H1 (cell line): ENCODE data around the gene FRMD4A. TPM values are rescaled to one million over a fixed set of nuclear protein-coding genes. Genes with fewer than 3 reads are reported as not detected.

Experiments
- BACH1 ChIP-seq: IDR thresholded peaks from 2 replicates; pipeline ENCODE4 v1.6.1; 2012; ENCODE audit warnings: low read length, improper control_type of control experiment
- CBX5 ChIP-seq: fragments of 300-800, 300-1000 bp; sonication (generic); IDR thresholded peaks from 2 replicates; pipeline ENCODE4 v1.7.1; 2016; ENCODE audit warnings: antibody characterized with exemption, low read length, low read depth
- CBX8 ChIP-seq: fragments of 300-800, 300-1000 bp; sonication (generic); IDR thresholded peaks from 2 replicates; pipeline ENCODE4 v1.7.1; 2016; ENCODE audit warnings: low read depth, low read length, borderline replicate concordance
- CEBPB ChIP-seq: IDR thresholded peaks from 2 replicates; pipeline ENCODE4 v1.6.1; 2012; ENCODE audit warnings: low read depth, low read length
- CHD7 ChIP-seq: fragments of 300-600 bp; sonication (generic); IDR thresholded peaks from 2 replicates; pipeline ENCODE4 v1.7.1; 2012; ENCODE audit warnings: low read length, moderate library complexity, mild to moderate bottlenecking, inconsistent platforms; ENCODE audit not compliant: insufficient replicate concordance
- EP300 ChIP-seq, 2 experiments: IDR thresholded peaks; 1 replicate in 1 of 2; 2 replicates in 1 of 2; pipeline ENCODE4 v1.6.1; 2011 to 2012; ENCODE audit warnings: low read depth in 2 of 2, low read length in 2 of 2, mild to moderate bottlenecking in 2 of 2, borderline replicate concordance in 1 of 2, inconsistent platforms in 1 of 2, moderate library complexity in 1 of 2
- EZH2 ChIP-seq: fragments of 200-600 bp; sonication (generic); IDR thresholded peaks from 2 replicates; pipeline ENCODE4 v1.7.1; 2012; ENCODE audit warnings: low read depth, mild to moderate bottlenecking, moderate library complexity, low read length, inconsistent platforms; ENCODE audit not compliant: severe bottlenecking
- KDM1A ChIP-seq: fragments of 200-600, 300-600 bp; sonication (generic); IDR thresholded peaks from 2 replicates; pipeline ENCODE4 v1.7.1; 2016; ENCODE audit warnings: mild to moderate bottlenecking, low read length, borderline replicate concordance
- SIN3A ChIP-seq, 2 experiments: IDR thresholded peaks in 1 of 2; conservative IDR thresholded peaks in 1 of 2; 2 replicates each; pipeline ENCODE4 v1.6.1; 2011 to 2012; ENCODE audit warnings: low read length in 2 of 2, improper control_type of control experiment in 1 of 2, low read depth in 1 of 2, mild to moderate bottlenecking in 1 of 2
- TAF7 ChIP-seq: optimal IDR thresholded peaks from 2 replicates; pipeline ENCODE3; 2011; ENCODE audit warnings: low read depth, mild to moderate bottlenecking, inconsistent platforms, low read length, moderate library complexity, borderline replicate concordance
- ZNF274 ChIP-seq: IDR thresholded peaks from 2 replicates; pipeline ENCODE4 v1.7.0; 2012; ENCODE audit warnings: low read length, borderline replicate concordance; ENCODE audit errors: extremely low read depth
- polyA plus RNA-seq, 7 experiments: library from polyadenylated mRNA; depleted of rRNA in 3 of 7; stranded (reverse) in 5 of 7; unstranded in 2 of 7; fragments of >200 nt in 5 of 7; fragments of 200-250 nt in 2 of 7; gene quantifications; 1 replicate in 5 of 7; 2 replicates in 1 of 7; 4 replicates in 1 of 7; pipeline versions ENCODE4 v1.2.1 to v1.2.3, GENCODE V29; 2011 to 2013; ENCODE audit warnings: missing spikeins in 2 of 7, mixed read lengths in 2 of 7
- total RNA-seq: library from RNA; stranded (reverse); fragmentation: NEBNext Ultra II Directional; extraction: Animal tissue kit (Norgen Biotek cat#: 25700); gene quantifications from 2 replicates; pipeline ENCODE4 v1.2.1, GENCODE V29; 2021

Gene FRMD4A
- total and polyA plus RNA-seq, 2 of the 8 experiments (the other 6 are each of a cell fraction or from before 2014, with no cell fraction given): 38.6 to 39.6 TPM

- no peak for TF ChIP-seq CHD7
- TF ChIP-seq KDM1A: no peak
- no peak for TF ChIP-seq TAF7
- no peak for TF ChIP-seq CBX8
- TF ChIP-seq EP300 (IDR thresholded peaks at IDR 0.05; ENCODE audit: borderline replicate concordance in 1 of 2, low read depth in 2 of 2, low read length in 2 of 2): no peak
- TF ChIP-seq CBX5: no peak
- TF ChIP-seq EZH2: no peak
- no peak for TF ChIP-seq CEBPB
- TF ChIP-seq SIN3A (conservative IDR thresholded peaks at IDR 0.05 in 1 of 2, IDR thresholded peaks at IDR 0.05 in 1 of 2; ENCODE audit: low read depth in 1 of 2, low read length in 2 of 2): no peak
- TF ChIP-seq BACH1: no peak
- no peak for TF ChIP-seq ZNF274
Measured at GRCh38 chr10:14291296-14291695, 39.4 kb downstream of the FRMD4A start (continued).
